Glutamatergic neuron (in vitro differentiated cells): ENCODE measurements around the gene PRKAA2. TPM values are rescaled to one million over a fixed set of nuclear protein-coding genes. Genes with fewer than 3 reads are reported as not detected.

Source experiments
- DNase-seq: peaks from one replicate; pipeline ENCODE4 v3.0.0; 2022
- H3K27ac Mint-ChIP-seq: one replicate; pipeline ENCODE4 v1.8.0; 2020; ENCODE audit warnings: mild to moderate bottlenecking, mixed read lengths, inconsistent platforms; ENCODE audit not compliant: unreplicated experiment
- H3K27me3 Mint-ChIP-seq: one replicate; pipeline ENCODE4 v1.8.0; 2020; ENCODE audit warnings: mild to moderate bottlenecking, moderate library complexity, mixed read lengths, inconsistent platforms; ENCODE audit not compliant: unreplicated experiment
- H3K36me3 Mint-ChIP-seq: one replicate; pipeline ENCODE4 v1.8.0; 2020; ENCODE audit warnings: mild to moderate bottlenecking, mixed read lengths, inconsistent platforms; ENCODE audit not compliant: unreplicated experiment
- H3K4me1 Mint-ChIP-seq: one replicate; pipeline ENCODE4 v1.8.0; 2020; ENCODE audit warnings: mild to moderate bottlenecking, low read depth, mixed read lengths, inconsistent platforms; ENCODE audit not compliant: unreplicated experiment
- H3K4me3 Mint-ChIP-seq: one replicate; pipeline ENCODE4 v1.8.0; 2020; ENCODE audit warnings: mild to moderate bottlenecking, mixed read lengths, inconsistent platforms; ENCODE audit not compliant: unreplicated experiment
- H3K9me3 Mint-ChIP-seq: one replicate; pipeline ENCODE4 v1.8.0; 2020; ENCODE audit warnings: mild to moderate bottlenecking, moderate library complexity, mixed read lengths, inconsistent platforms; ENCODE audit not compliant: unreplicated experiment
- total RNA-seq: library from RNA; stranded (reverse); fragmentation: NEBNext Ultra II Directional; extraction: Animal tissue kit (Norgen Biotek cat#: 25700); gene quantifications from one replicate; pipeline ENCODE4 v1.2.1, GENCODE V29; 2021; ENCODE audit not compliant: unreplicated experiment
- TF ChIP-seq, protein P1 (sequence below): fragments of 200-600 bp; sonication (generic); IDR thresholded peaks from one replicate; pipeline ENCODE4 v1.5.0; 2021; ENCODE audit not compliant: partially characterized antibody, unreplicated experiment

Gene PRKAA2
- total RNA-seq, 1 donor from 2014 or later, result 1.3 TPM

DNA sequence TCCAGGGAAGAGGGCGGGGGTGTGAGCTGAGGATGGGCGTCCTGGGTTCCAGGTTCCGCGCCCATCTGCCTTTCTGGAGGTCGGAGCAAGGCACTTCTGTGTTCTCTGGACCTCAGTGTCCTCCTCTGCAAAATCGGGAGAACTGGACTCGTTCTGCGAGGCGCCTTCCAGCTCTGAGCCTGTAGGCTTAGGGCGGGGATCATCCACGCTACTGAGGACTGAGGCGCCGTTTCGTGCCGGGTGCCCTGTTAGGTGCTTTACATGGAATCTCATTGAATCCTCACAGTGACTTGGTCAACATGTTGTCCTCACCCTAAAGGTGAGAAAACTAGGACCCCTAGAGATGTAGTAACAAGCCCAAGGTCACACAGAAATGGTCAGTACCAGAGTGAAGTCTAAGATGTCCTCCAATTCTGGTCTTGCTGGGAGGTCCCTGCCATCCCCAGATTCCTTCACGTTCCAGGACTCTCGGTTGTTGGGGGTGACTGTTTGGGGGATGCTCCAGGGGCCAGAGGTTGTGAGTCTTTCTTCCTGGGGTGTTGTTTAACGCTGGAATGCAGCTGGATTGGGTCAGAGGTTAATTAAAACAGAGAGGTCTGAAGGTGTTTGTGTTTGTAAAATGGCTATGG is 677 bp downstream of the PRKAA2 start:
- peak; percentile 24 for DNase-seq
- Mint-ChIP-seq H3K27me3 (peaks cover 10% of the 10 kb centered on the region), H3K4me1 (no peaks in the 10 kb centered on the region), H3K36me3 (no peaks in the 10 kb centered on the region), H3K4me3 (peak overlapping the region; percentile 73), H3K27ac (no peak overlapping the region), H3K9me3 (peaks cover 3% of the 10 kb centered on the region)
- TF ChIP-seq, protein P1, sequence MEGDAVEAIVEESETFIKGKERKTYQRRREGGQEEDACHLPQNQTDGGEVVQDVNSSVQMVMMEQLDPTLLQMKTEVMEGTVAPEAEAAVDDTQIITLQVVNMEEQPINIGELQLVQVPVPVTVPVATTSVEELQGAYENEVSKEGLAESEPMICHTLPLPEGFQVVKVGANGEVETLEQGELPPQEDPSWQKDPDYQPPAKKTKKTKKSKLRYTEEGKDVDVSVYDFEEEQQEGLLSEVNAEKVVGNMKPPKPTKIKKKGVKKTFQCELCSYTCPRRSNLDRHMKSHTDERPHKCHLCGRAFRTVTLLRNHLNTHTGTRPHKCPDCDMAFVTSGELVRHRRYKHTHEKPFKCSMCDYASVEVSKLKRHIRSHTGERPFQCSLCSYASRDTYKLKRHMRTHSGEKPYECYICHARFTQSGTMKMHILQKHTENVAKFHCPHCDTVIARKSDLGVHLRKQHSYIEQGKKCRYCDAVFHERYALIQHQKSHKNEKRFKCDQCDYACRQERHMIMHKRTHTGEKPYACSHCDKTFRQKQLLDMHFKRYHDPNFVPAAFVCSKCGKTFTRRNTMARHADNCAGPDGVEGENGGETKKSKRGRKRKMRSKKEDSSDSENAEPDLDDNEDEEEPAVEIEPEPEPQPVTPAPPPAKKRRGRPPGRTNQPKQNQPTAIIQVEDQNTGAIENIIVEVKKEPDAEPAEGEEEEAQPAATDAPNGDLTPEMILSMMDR, result no peak

- Mint-ChIP-seq H3K27ac (no peak overlapping the region), H3K36me3 (no peaks in the 10 kb centered on the region), H3K4me3 (no peak overlapping the region), H3K9me3 (peaks cover 3% of the 10 kb centered on the region), H3K27me3 (peaks cover 12% of the 10 kb centered on the region), H3K4me1 (no peaks in the 10 kb centered on the region)
- TF ChIP-seq, protein P1, result no peak
- no peak for DNase-seq
Observed at GRCh38 chr1:56646611-56647010, 1.5 kb downstream of the PRKAA2 start.

DNA sequence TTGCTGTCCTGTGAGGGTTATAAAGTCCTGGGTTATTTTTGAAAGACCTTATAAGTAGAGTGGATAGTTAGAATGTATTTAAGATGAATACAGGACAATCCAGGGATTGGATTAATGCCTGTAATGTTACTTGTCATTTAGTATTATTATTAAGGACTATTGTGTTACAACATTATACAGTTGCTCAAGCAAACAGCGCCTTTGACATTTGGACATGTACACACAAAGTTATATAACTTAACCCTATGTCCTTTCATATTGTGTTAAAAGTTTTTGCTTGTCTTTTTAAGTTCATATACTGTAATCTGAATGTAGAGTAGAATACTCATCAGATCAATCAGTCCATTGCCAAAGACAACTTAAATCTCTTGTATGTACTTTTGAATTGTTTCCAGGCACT is 2.0 kb downstream of the PRKAA2 start:
- no peak overlapping the region for H3K4me3 Mint-ChIP-seq
- H3K4me1 Mint-ChIP-seq, result no peaks in the 10 kb centered on the region
- no peak overlapping the region for H3K27ac Mint-ChIP-seq
- TF ChIP-seq, protein P1, result no peak
- H3K9me3 Mint-ChIP-seq, result peaks cover 3% of the 10 kb centered on the region
- H3K27me3 Mint-ChIP-seq, result peaks cover 12% of the 10 kb centered on the region
- DNase-seq, result no peak
- no peaks in the 10 kb centered on the region for H3K36me3 Mint-ChIP-seq

GRCh38 chr1:56648546-56648945 is 3.4 kb downstream of the PRKAA2 start:
- no peaks in the 10 kb centered on the region for H3K36me3 Mint-ChIP-seq
- H3K4me1 Mint-ChIP-seq, result no peaks in the 10 kb centered on the region
- H3K27me3 Mint-ChIP-seq, result peaks cover 12% of the 10 kb centered on the region
- TF ChIP-seq, protein P1, result no peak
- no peak overlapping the region for H3K4me3 Mint-ChIP-seq
- H3K27ac Mint-ChIP-seq, result no peak overlapping the region
- H3K9me3 Mint-ChIP-seq, result peaks cover 3% of the 10 kb centered on the region
- DNase-seq, result no peak

DNA sequence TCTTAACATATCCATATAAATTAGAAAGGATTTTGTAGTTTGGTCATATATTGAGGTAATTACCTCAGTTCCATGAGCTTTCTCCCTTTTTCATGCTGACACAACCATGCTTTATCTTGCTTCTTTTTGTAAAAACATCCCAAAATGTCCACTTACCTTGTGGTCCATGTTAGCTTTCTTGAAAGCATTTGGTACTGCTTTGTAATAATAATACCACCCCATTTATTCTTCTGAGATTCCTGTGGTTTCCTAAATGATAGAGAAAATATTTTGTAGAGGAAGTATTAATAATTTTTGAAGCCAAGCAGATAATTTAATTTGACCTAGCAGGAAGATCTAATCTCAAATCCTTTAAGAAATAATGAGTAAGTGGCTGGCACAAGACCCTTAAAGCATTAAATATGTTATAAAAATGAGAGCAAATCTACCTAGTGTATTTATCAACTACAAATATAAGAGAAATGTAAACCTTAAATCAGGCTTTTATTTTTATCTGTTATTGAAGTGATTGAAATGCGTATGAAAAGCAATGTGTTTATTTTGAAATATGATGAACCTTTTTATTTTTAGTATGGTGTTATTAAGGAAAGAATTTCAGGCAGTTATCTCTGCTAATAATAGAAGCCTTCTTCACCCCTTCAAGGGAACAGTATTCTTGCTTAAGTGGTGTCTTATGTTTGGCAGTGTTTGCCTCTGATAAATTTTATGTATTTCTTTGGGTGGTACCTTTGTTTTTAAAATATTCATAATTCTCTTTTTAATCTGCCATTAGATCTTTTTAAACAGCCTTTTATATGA is 9.2 kb downstream of the PRKAA2 start:
- H3K27ac Mint-ChIP-seq, result no peak overlapping the region
- no peak overlapping the region for H3K4me3 Mint-ChIP-seq
- H3K4me1 Mint-ChIP-seq, result no peaks in the 10 kb centered on the region

More for the DNA sequence above, 9.2 kb downstream of the PRKAA2 start:
- TF ChIP-seq, protein P1, result no peak
- Mint-ChIP-seq H3K9me3 (no peaks in the 10 kb centered on the region), H3K36me3 (peaks cover 6% of the 10 kb centered on the region), H3K27me3 (peaks cover 1% of the 10 kb centered on the region)
- no peak for DNase-seq
